H7 (cell line): ENCODE data around the gene RIPK1. TPM values are rescaled to one million over a fixed set of nuclear protein-coding genes. Genes with fewer than 3 reads are reported as not detected.
"Not testable (repeated sequence)": the region's sequence is repeated elsewhere in the genome, so short reads cannot be mapped to it uniquely, and the experiment has no call there.

ENCODE experiments used
- DNase-seq: peaks from one replicate; pipeline ENCODE4 v3.0.0; 2012
- H3K27me3 ChIP-seq: 2 replicates; pipeline ENCODE4 v1.6.0; 2011; ENCODE audit warnings: mild to moderate bottlenecking, low read length; ENCODE audit not compliant: control insufficient read depth, insufficient read depth
- H3K36me3 ChIP-seq: replicated peaks from 2 replicates; pipeline ENCODE4 v1.5.1; 2011; ENCODE audit warnings: low read length; ENCODE audit not compliant: control insufficient read depth, insufficient read depth
- H3K4me3 ChIP-seq: 2 replicates; pipeline ENCODE4 v1.5.1; 2011; ENCODE audit warnings: low read depth, mild to moderate bottlenecking, control low read depth, low read length, moderate library complexity; ENCODE audit not compliant: insufficient read depth
- total RNA-seq: library from RNA; depleted of rRNA; stranded (reverse); fragments of >200 nt; shearing (Covaris generic); gene quantifications from 2 replicates; pipeline ENCODE4 v1.2.3, GENCODE V29; 2014

Gene RIPK1
- total RNA-seq, 1 experiment from 2014 or later = 8.9 TPM

DNA sequence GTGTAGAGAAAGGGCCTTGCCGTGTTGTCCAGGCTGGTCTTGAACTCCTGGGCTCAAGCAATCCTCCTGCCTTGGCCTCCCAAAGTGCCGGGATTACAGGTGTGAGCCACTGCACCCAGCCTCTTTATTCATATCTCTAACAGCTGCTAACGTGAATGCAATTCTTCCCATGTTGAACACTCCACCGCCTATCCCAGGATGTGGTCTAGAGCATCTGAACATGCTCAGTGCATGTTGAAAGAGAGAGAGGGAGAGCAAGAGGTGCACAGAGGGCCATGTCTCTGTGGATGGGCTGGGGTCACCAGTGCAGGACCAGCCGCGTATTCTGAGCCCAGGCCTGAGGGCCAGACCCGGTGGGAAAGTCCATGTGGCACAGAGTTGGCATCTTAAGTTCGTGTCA lies 76.3 kb downstream of the RIPK1 start:
- H3K4me3 ChIP-seq = no peak overlapping the region
- H3K27me3 ChIP-seq = no peaks in the 10 kb centered on the region
- no peak for DNase-seq
- peaks cover 23% of the 10 kb centered on the region for H3K36me3 ChIP-seq

DNA sequence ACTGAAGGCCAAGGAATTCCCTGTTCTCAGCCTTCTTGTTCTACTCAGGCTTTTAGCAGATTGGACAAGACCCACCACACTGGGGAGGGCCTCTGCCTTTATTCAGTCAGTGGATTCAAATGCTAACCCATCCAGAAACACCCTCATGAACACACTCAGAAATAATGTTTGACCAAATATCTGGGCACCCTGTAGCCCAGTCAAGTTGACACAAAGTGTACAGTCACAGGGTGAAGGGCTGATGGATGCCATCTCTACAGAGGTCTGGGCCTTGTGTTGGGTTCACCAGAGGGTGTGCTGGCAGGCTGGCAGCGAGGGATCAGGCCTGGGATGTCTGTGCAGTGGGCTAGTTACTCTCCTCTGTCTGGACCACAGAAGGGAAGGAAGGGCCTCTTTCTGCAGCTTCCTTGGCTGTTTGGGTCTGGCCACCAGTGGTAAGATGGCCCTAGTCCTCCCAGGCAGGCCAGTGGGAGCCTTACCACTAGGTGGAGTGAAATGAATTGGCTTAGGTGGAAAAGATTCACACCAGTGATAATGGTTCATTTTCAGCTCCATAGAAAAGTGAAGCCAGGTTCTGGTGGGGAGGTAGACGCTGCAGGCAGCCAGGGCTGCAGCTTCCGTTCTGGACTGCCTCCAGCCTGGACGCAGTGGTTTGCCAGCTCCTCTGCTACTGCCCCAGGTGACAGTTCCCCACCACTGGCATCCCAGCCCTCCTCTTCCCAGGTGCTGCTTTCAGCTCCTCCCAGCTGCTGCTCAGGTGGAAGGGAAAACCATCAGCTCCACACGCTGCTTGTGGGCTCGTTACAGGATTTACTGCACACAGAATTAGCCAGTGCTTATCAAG lies 79.8 kb downstream of the RIPK1 start:
- DNase-seq = peak; percentile 57
- H3K36me3 ChIP-seq = peaks cover 21% of the 10 kb centered on the region
- H3K4me3 ChIP-seq = no peak overlapping the region
- H3K27me3 ChIP-seq = no peaks in the 10 kb centered on the region

DNA sequence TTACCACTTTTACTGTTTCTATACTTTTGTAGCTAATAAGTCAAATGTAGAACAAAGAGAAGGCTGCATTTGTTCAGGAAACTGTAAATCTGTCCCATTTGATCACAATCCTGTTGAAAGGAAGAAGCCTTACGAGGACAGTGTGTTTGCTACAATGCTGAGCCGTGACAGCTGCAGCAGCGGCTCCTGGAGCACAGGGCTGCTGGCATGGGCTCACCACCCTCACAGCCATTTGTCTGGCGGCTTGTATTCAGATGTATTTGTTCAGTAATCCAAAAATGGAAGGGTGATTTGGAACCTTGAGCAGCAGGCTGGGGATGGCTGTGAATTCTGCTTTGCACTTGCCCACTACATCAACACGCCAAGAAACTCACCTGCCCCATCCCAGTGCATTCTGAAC lies 83.4 kb downstream of the RIPK1 start:
- H3K27me3 ChIP-seq = no peaks in the 10 kb centered on the region
- peaks cover 25% of the 10 kb centered on the region for H3K36me3 ChIP-seq
- DNase-seq = no peak

DNA sequence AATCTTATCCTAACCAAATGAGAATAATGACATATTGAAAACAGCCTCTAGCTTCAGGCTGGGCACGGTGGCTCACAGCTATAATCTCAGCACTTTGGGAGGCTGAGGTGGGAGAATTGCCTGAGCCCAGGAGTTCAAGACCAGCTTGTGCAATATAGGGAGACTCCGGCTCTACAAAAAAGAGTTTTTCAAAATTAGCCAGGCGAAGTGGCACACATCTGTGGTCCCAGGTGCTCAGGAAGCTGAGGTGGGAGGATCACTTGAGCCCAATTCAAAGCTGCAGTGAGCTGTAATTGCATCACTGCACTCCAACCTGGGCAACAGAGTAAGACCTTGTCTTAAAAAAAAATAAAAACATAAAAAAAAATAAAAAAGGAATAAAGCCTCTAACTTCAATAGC lies 84.4 kb downstream of the RIPK1 start:
- no peak overlapping the region for H3K4me3 ChIP-seq
- no peak for DNase-seq
- peaks cover 23% of the 10 kb centered on the region for H3K36me3 ChIP-seq
- H3K27me3 ChIP-seq = no peaks in the 10 kb centered on the region

More for the DNA sequence above, 83.4 kb downstream of the RIPK1 start:
- no peak overlapping the region for H3K4me3 ChIP-seq

DNA sequence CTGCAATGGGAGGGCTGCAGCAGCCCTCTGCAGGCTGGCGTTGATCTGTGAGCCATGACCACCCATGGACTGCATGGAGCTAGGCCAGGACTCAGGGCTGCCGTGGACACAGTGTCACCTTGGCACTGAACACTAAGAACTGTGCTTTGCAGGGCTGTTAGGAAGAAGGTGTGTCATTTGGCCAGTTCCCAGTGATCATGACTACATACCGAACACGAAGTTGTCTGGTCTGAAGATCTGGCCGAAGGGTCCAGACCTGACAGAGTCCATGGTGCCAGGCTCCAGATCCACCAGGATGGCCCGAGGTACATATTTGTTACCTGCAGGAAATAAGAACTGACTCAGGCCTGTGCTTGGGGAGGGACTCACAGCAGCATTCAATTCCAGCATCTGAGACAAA lies 87.1 kb downstream of the RIPK1 start:
- H3K4me3 ChIP-seq, H3K27me3 ChIP-seq, DNase-seq: not testable (repeated sequence)
- peaks cover 10% of the 10 kb centered on the region for H3K36me3 ChIP-seq

DNA sequence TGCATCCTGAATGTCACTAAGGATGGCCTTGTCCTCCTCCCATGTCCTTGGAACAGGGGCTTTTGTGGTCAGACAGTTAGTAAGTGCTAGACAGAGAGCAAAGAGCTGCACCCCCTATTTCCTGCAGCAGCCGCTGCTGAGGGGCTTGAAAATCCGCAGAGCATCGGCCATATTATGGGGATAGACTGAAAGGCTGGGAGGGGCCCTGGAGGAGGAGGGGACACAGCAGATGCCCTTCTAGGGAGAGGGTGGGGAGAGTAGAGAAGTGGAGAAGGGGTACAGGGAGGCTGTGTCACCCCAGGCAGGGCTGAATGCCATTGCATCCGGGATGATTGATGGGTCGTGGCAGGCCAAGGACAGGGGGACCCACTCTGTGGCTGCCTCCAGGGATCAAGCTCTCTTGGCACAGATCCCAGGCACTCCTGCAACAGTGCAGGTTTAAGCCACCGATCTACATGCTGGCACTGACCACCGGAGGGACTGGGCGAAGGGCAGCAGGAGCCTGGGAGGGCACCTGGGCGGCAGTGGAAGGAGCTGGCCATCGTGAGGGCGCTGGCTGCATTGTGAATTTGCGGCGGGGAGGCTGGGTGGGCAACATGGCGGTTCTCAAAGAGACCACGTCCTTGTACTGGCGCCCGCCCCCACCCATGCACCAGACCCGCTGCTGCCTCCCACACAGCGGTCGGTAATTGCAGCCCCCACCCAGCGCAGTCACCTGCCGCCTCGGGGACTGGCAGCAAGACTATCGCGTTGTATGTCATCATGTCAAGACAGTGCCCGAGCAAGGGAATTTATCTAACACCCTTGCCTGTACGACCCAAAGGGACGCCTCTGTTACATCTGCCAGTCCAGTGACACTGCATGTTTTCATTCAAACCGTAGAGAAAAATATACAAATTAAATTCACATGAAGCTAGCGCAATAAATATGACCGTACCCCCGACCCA lies 88.2 kb downstream of the RIPK1 start:
- DNase-seq = peak; percentile 59
- H3K36me3 ChIP-seq, H3K27me3 ChIP-seq: not testable (repeated sequence)
- H3K4me3 ChIP-seq = peak overlapping the region; percentile 75

DNA sequence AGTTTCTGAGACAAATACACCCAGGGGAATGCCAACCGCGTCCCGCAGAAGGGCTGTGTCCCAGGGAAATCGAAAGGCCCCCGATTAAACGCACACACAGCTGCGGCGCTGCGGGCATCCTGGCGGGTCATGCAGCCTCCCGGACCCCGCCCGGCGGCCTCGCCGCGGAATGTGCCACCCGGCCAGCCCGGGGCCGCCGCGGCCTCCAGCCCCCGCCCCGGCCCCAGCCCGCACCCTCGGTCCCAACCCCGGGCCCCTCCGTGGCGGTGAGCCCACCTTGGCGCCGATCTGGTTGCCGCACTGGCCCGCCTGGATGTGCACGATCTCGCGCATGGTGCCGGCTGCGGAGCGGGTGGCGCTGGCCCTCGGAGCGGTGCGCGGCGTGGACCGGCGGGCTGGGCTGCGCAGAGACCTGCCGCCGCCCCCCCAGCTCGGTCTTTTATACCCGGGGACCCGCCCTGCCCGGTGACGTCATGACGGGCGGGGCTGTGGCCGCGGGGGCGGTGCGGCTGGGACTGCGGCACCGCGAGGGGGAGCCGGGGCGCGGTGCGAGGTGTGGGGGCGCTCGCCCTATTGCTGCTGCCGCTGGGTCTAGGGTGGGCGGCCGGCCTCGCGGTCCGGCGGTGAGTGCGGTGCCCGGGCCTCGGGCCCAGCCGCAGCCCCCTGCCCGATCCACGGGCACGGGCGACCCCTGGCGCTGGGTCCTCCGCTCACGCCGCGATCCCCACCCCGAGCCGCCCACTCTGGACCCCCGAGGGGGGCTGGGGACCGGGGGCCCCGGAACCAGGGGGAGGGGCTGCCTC lies 89.0 kb downstream of the RIPK1 start, which contains the start of gene TUBB2A:
TSS of gene TUBB2A (minus strand) at position 414 of the 803 bp plus-strand sequence. CDS start at position 333, 81 bp downstream.
- DNase-seq = peak; percentile 98
- Histone ChIP-seq H3K36me3 (peaks cover 6% of the 10 kb centered on the region), H3K27me3 (no peaks in the 10 kb centered on the region), H3K4me3 (peak within 1 kb of the TSS; percentile 75)

DNA sequence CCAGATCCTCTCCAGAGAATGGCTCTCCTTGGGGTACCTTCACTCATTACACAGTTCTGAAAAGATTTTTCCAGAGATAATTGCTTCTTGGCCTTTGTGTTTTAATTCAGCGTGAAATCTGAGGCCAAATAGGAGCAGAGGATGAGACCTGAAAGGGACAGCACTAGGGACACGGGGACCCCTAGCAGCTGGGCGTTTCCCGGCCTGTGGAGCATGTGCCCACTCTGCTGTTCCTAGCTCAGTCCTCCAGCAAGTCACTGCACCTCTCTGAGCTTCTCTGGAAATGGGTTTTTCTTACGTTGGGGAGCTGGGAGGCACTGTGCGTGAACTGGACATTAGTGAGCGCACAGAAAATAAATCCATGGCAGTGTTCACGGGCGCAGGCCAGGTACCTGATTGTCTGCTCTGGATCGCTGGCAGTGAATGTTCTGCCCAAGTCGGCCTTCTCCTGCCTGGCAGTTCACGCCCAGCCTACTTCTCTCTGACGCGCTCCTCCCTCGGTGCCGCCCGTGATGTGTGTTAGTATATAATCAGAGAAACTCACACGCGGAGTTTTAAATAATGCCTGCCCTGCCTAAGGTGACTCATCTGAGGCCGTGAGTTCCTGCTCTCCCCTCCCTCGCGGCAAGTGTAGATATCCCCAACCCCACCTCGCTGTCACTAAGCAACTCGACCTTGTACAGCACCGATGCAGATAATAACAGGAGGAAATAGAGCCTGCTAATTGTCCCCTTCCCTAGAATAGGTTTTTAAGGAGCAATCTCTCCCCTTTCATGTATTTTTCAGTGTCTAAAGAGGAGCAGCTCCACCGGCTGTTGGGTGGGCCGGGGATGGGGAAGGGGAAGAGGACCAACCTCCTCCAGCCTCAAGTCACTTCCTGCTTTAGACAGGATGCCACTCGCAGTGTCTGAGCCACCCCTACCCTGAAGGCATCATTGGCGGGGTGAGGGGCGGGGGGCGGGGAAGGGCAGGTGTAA lies 91.8 kb downstream of the RIPK1 start:
- Histone ChIP-seq H3K4me3 (peak overlapping the region; percentile 1; the same call in 1 of the 2 replicates), H3K27me3 (no peaks in the 10 kb centered on the region), H3K36me3 (peaks cover 5% of the 10 kb centered on the region)
- DNase-seq = peak; percentile 47

DNA sequence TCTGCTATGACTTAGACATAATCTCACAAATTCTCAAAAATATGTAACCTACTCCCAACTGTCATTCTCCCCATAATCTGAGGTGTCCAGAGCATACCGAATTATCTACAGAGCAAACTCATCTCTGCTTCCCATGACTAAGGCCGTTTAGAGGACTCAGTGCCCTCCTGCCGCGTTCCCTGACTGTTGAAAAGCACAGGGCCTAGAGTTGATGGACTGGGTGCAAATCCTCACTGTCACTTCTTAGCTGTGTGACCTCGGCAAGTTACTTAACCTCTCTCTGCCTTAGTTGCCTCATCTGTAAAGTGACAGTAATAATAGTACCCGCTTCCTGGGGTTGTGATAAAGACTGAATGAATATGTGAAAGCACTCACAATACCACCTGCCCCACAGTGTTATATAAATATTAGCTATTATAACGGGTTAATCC lies 93.8 kb downstream of the RIPK1 start:
- DNase-seq = peak; percentile 38
- Histone ChIP-seq H3K4me3 (peak overlapping the region; percentile 94), H3K36me3 (no peaks in the 10 kb centered on the region), H3K27me3 (no peaks in the 10 kb centered on the region)

DNA sequence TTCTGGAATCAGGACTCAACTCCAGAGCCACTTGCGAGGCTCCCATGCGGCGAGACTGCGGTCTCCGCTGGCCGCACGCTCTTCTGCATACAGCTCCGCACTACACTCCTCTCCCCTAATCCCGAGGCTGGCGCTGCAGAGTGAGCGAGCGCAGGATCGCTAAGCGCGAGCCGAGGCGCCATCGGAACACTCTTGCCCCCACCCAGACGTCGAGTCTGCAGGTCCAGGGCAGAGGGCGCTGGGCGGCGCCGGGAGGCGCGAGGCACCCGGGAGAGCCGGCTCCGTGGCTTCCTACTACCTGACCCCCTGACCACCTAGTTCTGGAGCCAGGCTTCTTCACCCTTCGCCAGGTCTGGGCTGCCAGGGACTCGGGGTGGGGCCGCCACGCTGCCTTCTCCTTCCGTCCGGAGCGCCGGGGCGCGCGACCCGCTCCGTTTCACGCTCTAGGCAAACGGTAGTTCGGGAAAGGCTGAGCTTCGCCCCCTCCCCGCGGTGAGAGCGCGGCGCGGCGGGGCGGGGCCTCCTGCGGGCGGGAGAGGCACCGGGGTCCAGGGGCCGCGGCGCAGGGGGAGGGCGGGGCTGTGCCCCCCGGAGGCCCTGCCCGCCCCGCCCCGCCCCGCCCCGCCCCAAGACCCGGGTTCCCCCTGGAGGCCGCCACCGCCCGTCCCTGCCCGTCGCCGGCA lies 94.4 kb downstream of the RIPK1 start:
- DNase-seq = peak; percentile 97
- peak overlapping the region; percentile 94 for H3K4me3 ChIP-seq
- no peaks in the 10 kb centered on the region for H3K36me3 ChIP-seq
- H3K27me3 ChIP-seq = no peaks in the 10 kb centered on the region

DNA sequence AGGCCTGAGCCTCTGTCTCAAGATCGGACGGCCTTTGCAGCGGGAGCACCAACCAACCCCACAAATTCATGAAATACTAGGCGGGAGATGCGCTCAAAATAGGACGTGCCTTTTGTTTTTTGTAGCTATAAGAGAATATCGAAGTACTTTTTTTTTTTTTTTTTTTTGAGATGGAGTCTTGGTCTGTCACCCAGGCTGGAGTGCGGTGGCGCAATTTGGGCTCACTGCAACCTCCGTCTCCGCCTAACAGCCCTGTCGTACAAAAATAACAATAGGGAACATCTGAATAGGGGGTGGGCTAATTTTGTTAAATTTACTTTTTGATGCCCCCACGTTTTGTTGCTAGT lies 94.9 kb downstream of the RIPK1 start:
- Histone ChIP-seq H3K36me3 (no peaks in the 10 kb centered on the region), H3K27me3 (no peaks in the 10 kb centered on the region), H3K4me3 (peak overlapping the region; percentile 16)
- DNase-seq = no peak

DNA sequence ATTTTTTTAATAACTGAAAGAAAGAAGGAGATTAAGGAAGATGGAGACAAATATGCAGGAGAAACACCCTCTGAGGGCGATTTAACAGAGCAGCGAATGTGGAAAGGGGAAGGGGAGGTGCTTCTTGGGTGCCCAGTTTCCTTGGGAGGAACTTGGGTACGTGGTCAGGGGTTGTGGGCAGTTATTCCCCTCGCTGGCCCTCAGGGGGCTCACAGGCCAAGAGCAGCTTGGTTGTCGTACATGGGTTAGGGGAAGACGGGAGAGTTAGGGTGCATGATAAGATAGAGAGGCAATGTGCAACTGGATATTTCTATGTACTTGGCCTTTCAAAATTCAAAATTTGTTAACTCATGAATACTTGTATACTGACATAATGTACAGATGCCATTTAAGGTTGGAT lies 96.1 kb downstream of the RIPK1 start:
- H3K4me3 ChIP-seq = no peak overlapping the region
- no peaks in the 10 kb centered on the region for H3K36me3 ChIP-seq
- H3K27me3 ChIP-seq = no peaks in the 10 kb centered on the region
- no peak for DNase-seq
